Esophagus squamous epithelium (tissue), 4 donors: ENCODE results near the gene ZNF80.

ENCODE experiments used
- POLR2A ChIP-seq, 4 donors: fragments of 450-650 bp; IDR thresholded peaks; one replicate each; pipeline ENCODE4 v1.6.1; 2017; ENCODE audit warnings: antibody characterized with exemption in 4 of 4, mild to moderate bottlenecking in 4 of 4, moderate library complexity in 3 of 4
- TF ChIP-seq, protein P1 (sequence below), 6 experiments: fragments of 450-650 bp in 4 of 6; fragments of 200-600 bp in 2 of 6; sonication (generic) in 2 of 6; IDR thresholded peaks; one replicate each; pipeline ENCODE4 v1.5.1; 2016 to 2019; ENCODE audit warnings: antibody characterized with exemption in 6 of 6, mild to moderate bottlenecking in 4 of 6, moderate library complexity in 4 of 6

DNA sequence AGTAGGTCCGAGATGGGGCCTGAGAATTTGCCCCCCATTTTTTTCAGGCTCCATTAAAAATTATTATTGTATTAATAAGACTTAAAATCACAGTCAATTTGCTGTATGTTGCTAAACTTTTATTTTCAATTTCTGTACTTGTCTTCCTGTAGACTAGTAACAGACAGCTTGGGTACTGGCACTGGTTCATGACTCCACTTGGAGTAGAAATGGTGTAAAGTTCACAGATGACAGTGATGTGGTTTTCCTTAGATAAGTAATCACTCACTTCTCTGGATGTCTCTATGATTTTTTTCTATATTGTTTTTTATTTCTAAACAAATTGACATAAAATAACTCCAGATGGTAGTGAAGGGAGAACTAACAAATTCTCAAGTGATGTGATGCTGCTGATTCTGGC, 15.6 kb upstream of the ZNF80 start:
- TF ChIP-seq, protein P1, sequence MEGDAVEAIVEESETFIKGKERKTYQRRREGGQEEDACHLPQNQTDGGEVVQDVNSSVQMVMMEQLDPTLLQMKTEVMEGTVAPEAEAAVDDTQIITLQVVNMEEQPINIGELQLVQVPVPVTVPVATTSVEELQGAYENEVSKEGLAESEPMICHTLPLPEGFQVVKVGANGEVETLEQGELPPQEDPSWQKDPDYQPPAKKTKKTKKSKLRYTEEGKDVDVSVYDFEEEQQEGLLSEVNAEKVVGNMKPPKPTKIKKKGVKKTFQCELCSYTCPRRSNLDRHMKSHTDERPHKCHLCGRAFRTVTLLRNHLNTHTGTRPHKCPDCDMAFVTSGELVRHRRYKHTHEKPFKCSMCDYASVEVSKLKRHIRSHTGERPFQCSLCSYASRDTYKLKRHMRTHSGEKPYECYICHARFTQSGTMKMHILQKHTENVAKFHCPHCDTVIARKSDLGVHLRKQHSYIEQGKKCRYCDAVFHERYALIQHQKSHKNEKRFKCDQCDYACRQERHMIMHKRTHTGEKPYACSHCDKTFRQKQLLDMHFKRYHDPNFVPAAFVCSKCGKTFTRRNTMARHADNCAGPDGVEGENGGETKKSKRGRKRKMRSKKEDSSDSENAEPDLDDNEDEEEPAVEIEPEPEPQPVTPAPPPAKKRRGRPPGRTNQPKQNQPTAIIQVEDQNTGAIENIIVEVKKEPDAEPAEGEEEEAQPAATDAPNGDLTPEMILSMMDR (IDR thresholded peaks at IDR 0.05): no peak
- TF ChIP-seq POLR2A (IDR thresholded peaks at IDR 0.05): no peak
